H1 (cell line): ENCODE measurements around the gene FNDC3A. TPM values are rescaled to one million over a fixed set of nuclear protein-coding genes. Genes with fewer than 3 reads are reported as not detected.

Experiments
- CTCF ChIA-PET: fragments of 300-600 bp; sonication (Branson Sonifier 250); formaldehyde crosslinking; loops from one replicate; lab custom pipeline; 2021; ENCODE audit not compliant: partially characterized antibody; lab: Charles Lee
- POLR2A ChIA-PET: fragments of 300-600 bp; sonication (Branson Sonifier 250); formaldehyde crosslinking; loops from one replicate; lab custom pipeline; 2021; ENCODE audit warnings: inconsistent platforms; ENCODE audit not compliant: partially characterized antibody; lab: Charles Lee
- DNase-seq, 2 experiments: peaks; one replicate each; pipeline versions ENCODE4 v3.0.0 to v3.0.0-alpha.2; 2010 to 2022; ENCODE audit warnings: low spot score in 2 of 2, low read depth in 1 of 2, mixed read lengths in 1 of 2
- FAIRE-seq: peaks from 2 replicates; lab custom pipeline; 2011; peaks lifted over from hg19 to GRCh38; lab: Jason Lieb, UNC
- H2AFZ ChIP-seq: 2 replicates; pipeline ENCODE4 v1.8.1; 2012; ENCODE audit warnings: low read length, inconsistent platforms
- H2AK5ac ChIP-seq: 2 replicates; pipeline ENCODE4 v1.6.1; 2013; ENCODE audit warnings: low read depth, low read length
- H2BK120ac ChIP-seq: replicated peaks from 2 replicates; pipeline ENCODE3; 2013; ENCODE audit warnings: low read depth, low read length, inconsistent platforms
- H2BK12ac ChIP-seq: 2 replicates; pipeline ENCODE4 v1.6.1; 2013; ENCODE audit warnings: low read depth, low read length
- H2BK15ac ChIP-seq: 2 replicates; pipeline ENCODE4 v1.6.1; 2013; ENCODE audit warnings: low read length
- H2BK20ac ChIP-seq: 2 replicates; pipeline ENCODE4 v1.6.1; 2013; ENCODE audit warnings: low read length
- H2BK5ac ChIP-seq: 2 replicates; pipeline ENCODE4 v1.6.1; 2013; ENCODE audit warnings: low read depth, low read length
- H3K14ac ChIP-seq: 2 replicates; pipeline ENCODE4 v1.6.1; 2013; ENCODE audit warnings: inconsistent platforms; ENCODE audit not compliant: insufficient read length
- H3K18ac ChIP-seq: 2 replicates; pipeline ENCODE4 v1.6.1; 2013; ENCODE audit warnings: low read length; ENCODE audit errors: extremely low read depth
- H3K23ac ChIP-seq: 2 replicates; pipeline ENCODE4 v1.6.1; 2013; ENCODE audit warnings: inconsistent platforms; ENCODE audit not compliant: insufficient read length
- H3K23me2 ChIP-seq: 2 replicates; pipeline ENCODE4 v1.6.1; 2013; ENCODE audit warnings: low read depth, low read length
- H3K27ac ChIP-seq: 2 replicates; pipeline ENCODE4 v1.6.1; 2011; ENCODE audit warnings: low read depth, low read length, inconsistent platforms
- H3K27me3 ChIP-seq, 4 experiments: replicated peaks in 1 of 4; 1 replicate in 1 of 4; 2 replicates in 3 of 4; pipeline versions ENCODE4 v1.6.1 to v1.8.1; 2011 to 2013; ENCODE audit warnings: low read length in 3 of 4, mild to moderate bottlenecking in 3 of 4, inconsistent platforms in 2 of 4, mixed read lengths in 2 of 4, moderate library complexity in 1 of 4; ENCODE audit not compliant: control insufficient read depth in 3 of 4, insufficient read depth in 3 of 4; ENCODE audit errors: extremely low read depth in 1 of 4
- H3K36me3 ChIP-seq, 4 experiments: 2 replicates each; pipeline versions ENCODE4 v1.6.1 to v1.8.1; 2011 to 2013; ENCODE audit warnings: mild to moderate bottlenecking in 4 of 4, low read length in 3 of 4, moderate library complexity in 2 of 4, control low read depth in 1 of 4, inconsistent platforms in 1 of 4; ENCODE audit not compliant: insufficient read depth in 4 of 4, control insufficient read depth in 2 of 4
- H3K4ac ChIP-seq: replicated peaks from 2 replicates; pipeline ENCODE3; 2013; ENCODE audit warnings: low read length, low read depth, mixed read lengths, inconsistent platforms; ENCODE audit not compliant: insufficient read length
- H3K4me1 ChIP-seq, 4 experiments: replicated peaks in 1 of 4; 1 replicate in 1 of 4; 2 replicates in 3 of 4; pipeline versions ENCODE4 v1.6.1 to v1.8.1; 2011 to 2013; ENCODE audit warnings: low read length in 3 of 4, inconsistent platforms in 2 of 4, mixed read lengths in 1 of 4; ENCODE audit not compliant: insufficient read depth in 4 of 4, control insufficient read depth in 3 of 4
- H3K4me2 ChIP-seq, 2 experiments: 2 replicates each; pipeline versions ENCODE4 v1.6.1 to v1.8.1; 2011 to 2013; ENCODE audit warnings: low read depth in 2 of 2, low read length in 2 of 2, control low read depth in 1 of 2, inconsistent platforms in 1 of 2, mild to moderate bottlenecking in 1 of 2; ENCODE audit not compliant: insufficient read depth in 1 of 2
- H3K4me3 ChIP-seq, 4 experiments: fragments of 200-600, 300-600 bp in 1 of 4; sonication (generic), shearing (Covaris generic), sonication (Bioruptor Twin) in 1 of 4; 2 replicates each; pipeline versions ENCODE4 v1.5.1 to v1.8.1; 2011 to 2016; ENCODE audit warnings: low read length in 4 of 4, low read depth in 3 of 4, control low read depth in 2 of 4, inconsistent platforms in 2 of 4, mild to moderate bottlenecking in 2 of 4, mixed read lengths in 1 of 4, moderate library complexity in 1 of 4; ENCODE audit not compliant: insufficient read depth in 2 of 4; ENCODE audit errors: extremely low read depth in 1 of 4
- H3K56ac ChIP-seq: replicated peaks from 2 replicates; pipeline ENCODE3; 2013; ENCODE audit warnings: low read depth, mild to moderate bottlenecking, mixed read lengths, low read length, inconsistent platforms; ENCODE audit not compliant: insufficient read length
- H3K79me1 ChIP-seq: 2 replicates; pipeline ENCODE4 v1.6.1; 2013; ENCODE audit warnings: low read depth, low read length, control low read depth
- H3K79me2 ChIP-seq, 2 experiments: 2 replicates each; pipeline versions ENCODE4 v1.6.1 to v1.8.1; 2012 to 2013; ENCODE audit warnings: low read length in 2 of 2, mild to moderate bottlenecking in 2 of 2, inconsistent platforms in 1 of 2; ENCODE audit not compliant: insufficient read depth in 2 of 2, control insufficient read depth in 1 of 2
- H3K9ac ChIP-seq, 4 experiments: replicated peaks in 1 of 4; 1 replicate in 1 of 4; 2 replicates in 3 of 4; pipeline versions ENCODE4 v1.6.1 to v1.8.1; 2011 to 2013; ENCODE audit warnings: low read depth in 3 of 4, low read length in 3 of 4, control low read depth in 2 of 4, mild to moderate bottlenecking in 2 of 4, moderate library complexity in 2 of 4, inconsistent platforms in 1 of 4; ENCODE audit errors: extremely low read depth in 1 of 4
- H3K9me3 ChIP-seq, 2 experiments: 2 replicates each; pipeline versions ENCODE4 v1.6.1 to v1.8.1; 2012 to 2013; ENCODE audit warnings: mild to moderate bottlenecking in 2 of 2, moderate library complexity in 2 of 2, control low read depth in 1 of 2, inconsistent platforms in 1 of 2, low read depth in 1 of 2, low read length in 1 of 2, mixed read lengths in 1 of 2; ENCODE audit not compliant: insufficient read depth in 2 of 2
- H4K20me1 ChIP-seq, 2 experiments: replicated peaks in 1 of 2; 2 replicates each; pipeline versions ENCODE3 to v1.8.1; 2011 to 2013; ENCODE audit warnings: inconsistent platforms in 2 of 2, low read length in 2 of 2, mild to moderate bottlenecking in 1 of 2; ENCODE audit not compliant: insufficient read depth in 2 of 2, control insufficient read depth in 1 of 2
- H4K5ac ChIP-seq: 2 replicates; pipeline ENCODE4 v1.6.1; 2013; ENCODE audit warnings: low read length, low read depth, mixed read lengths, inconsistent platforms; ENCODE audit not compliant: insufficient read length
- H4K8ac ChIP-seq: 2 replicates; pipeline ENCODE4 v1.8.0; 2013; ENCODE audit warnings: mild to moderate bottlenecking, moderate library complexity, low read length, inconsistent platforms; ENCODE audit not compliant: insufficient read depth; ENCODE audit errors: extremely low read depth
- H4K91ac ChIP-seq: replicated peaks from 2 replicates; pipeline ENCODE3; 2013; ENCODE audit warnings: low read length, mixed read lengths, inconsistent platforms; ENCODE audit not compliant: insufficient read length
- BACH1 ChIP-seq: IDR thresholded peaks from 2 replicates; pipeline ENCODE4 v1.6.1; 2012; ENCODE audit warnings: low read length, improper control_type of control experiment
- CHD1 ChIP-seq: IDR thresholded peaks from 2 replicates; pipeline ENCODE4 v1.6.1; 2012; ENCODE audit warnings: low read depth, low read length, improper control_type of control experiment
- FOSL1 ChIP-seq: IDR thresholded peaks from 2 replicates; pipeline ENCODE4 v1.6.1; 2011; ENCODE audit warnings: mild to moderate bottlenecking, low read depth, low read length, moderate library complexity; ENCODE audit not compliant: insufficient read depth
- KDM4A ChIP-seq: IDR thresholded peaks from one replicate; pipeline ENCODE4 v1.7.1; 2012; ENCODE audit warnings: low read depth, mild to moderate bottlenecking, moderate library complexity, low read length, inconsistent platforms; ENCODE audit not compliant: severe bottlenecking
- RBBP5 ChIP-seq: IDR thresholded peaks from 2 replicates; pipeline ENCODE4 v1.7.1; 2012; ENCODE audit warnings: low read depth, mild to moderate bottlenecking, inconsistent platforms, low read length, moderate library complexity, borderline replicate concordance
- RNF2 ChIP-seq: fragments of 200-900, 300-1000 bp; sonication (generic); IDR thresholded peaks from 2 replicates; pipeline ENCODE4 v1.7.1; 2016; ENCODE audit warnings: borderline replicate concordance, low read depth, mild to moderate bottlenecking, antibody characterized with exemption, low read length; ENCODE audit not compliant: poor library complexity, severe bottlenecking; ENCODE audit errors: missing control alignments
- SP2 ChIP-seq: IDR thresholded peaks from 2 replicates; pipeline ENCODE4 v1.6.1; 2012; ENCODE audit warnings: mild to moderate bottlenecking, low read length, inconsistent platforms
- TAF1 ChIP-seq: IDR thresholded peaks from 2 replicates; pipeline ENCODE4 v1.6.1; 2011; ENCODE audit warnings: mild to moderate bottlenecking, low read depth, low read length
- YY1 ChIP-seq: IDR thresholded peaks from 2 replicates; pipeline ENCODE4 v1.6.1; 2011; ENCODE audit warnings: low read depth, mild to moderate bottlenecking, low read length
- polyA plus RNA-seq, 7 experiments: library from polyadenylated mRNA; depleted of rRNA in 3 of 7; stranded (reverse) in 5 of 7; unstranded in 2 of 7; fragments of >200 nt in 5 of 7; fragments of 200-250 nt in 2 of 7; gene quantifications; 1 replicate in 5 of 7; 2 replicates in 1 of 7; 4 replicates in 1 of 7; pipeline versions ENCODE4 v1.2.1 to v1.2.3, GENCODE V29; 2011 to 2013; ENCODE audit warnings: missing spikeins in 2 of 7, mixed read lengths in 2 of 7
- total RNA-seq: library from RNA; stranded (reverse); fragmentation: NEBNext Ultra II Directional; extraction: Animal tissue kit (Norgen Biotek cat#: 25700); gene quantifications from 2 replicates; pipeline ENCODE4 v1.2.1, GENCODE V29; 2021

FNDC3A gene
- total and polyA plus RNA-seq, 2 of the 8 experiments (the other 6 are each of a cell fraction or from before 2014, with no cell fraction given): 14.6 to 26.0 TPM

- Histone ChIP-seq H3K36me3 (no peaks in the 10 kb centered on the region), H2BK120ac (no peak overlapping the region), H3K23ac (no peak overlapping the region), H2AK5ac (no peak overlapping the region), H3K23me2 (no peaks in the 10 kb centered on the region), H3K4me1 (no peaks in the 10 kb centered on the region), H3K14ac (no peak overlapping the region), H2BK15ac (no peak overlapping the region), H3K79me2 (peaks cover 0 to 12% of the 10 kb centered on the region in 2 experiments; a peak in 2 of 4 replicates), H3K4me3 (no peak overlapping the region), H3K27ac (no peak overlapping the region), H3K79me1 (no peaks in the 10 kb centered on the region), H2BK20ac (no peak overlapping the region), H2BK12ac (no peak overlapping the region), H3K9ac (no peak overlapping the region), H4K20me1 (no peaks in the 10 kb centered on the region), H3K4ac (no peak overlapping the region), H3K9me3 (0 out of 4 replicates have a peak, but pooled peaks cover 0 to 4% of the 10 kb centered on the region in 2 experiments), H4K5ac (no peak overlapping the region), H3K4me2 (no peak overlapping the region), H2AFZ (no peak overlapping the region), H3K27me3 (no peaks in the 10 kb centered on the region), H3K18ac (no peak overlapping the region), H3K56ac (no peak overlapping the region), H4K8ac (no peak overlapping the region), H2BK5ac (no peak overlapping the region), H4K91ac (no peak overlapping the region)
- no peak for FAIRE-seq
- CTCF ChIA-PET: no interaction called here
- no peak for TF ChIP-seq FOSL1
- TF ChIP-seq RBBP5: no peak
- TF ChIP-seq RNF2: no peak
- TF ChIP-seq BACH1: no peak
- TF ChIP-seq CHD1: no peak
- TF ChIP-seq KDM4A: no peak
- no peak for TF ChIP-seq TAF1
- no peak for TF ChIP-seq SP2
- TF ChIP-seq YY1: no peak
- POLR2A ChIA-PET: interaction anchor here (1.7 kb wide), 1 partner anchor 13 kb away, joined by 4 read pairs; no protein-coding TSS in a partner anchor
- no peak for DNase-seq
Observed at GRCh38 chr13:48993150-48993549, 17.4 kb downstream of the FNDC3A start.
